Activated T-helper 2 cell treated with anti-CD3 and anti-CD28 coated beads, Interferon-gamma antibody, Interleukin-2, Interleukin-4, amounts not matched to agents 10 μg/mL and 5 μg/mL and 100 μg/mL, durations not matched to agents 14 hours and 24 hours and 36 hours (primary cell): ENCODE data around the gene FBXO7. TPM values are rescaled to one million over a fixed set of nuclear protein-coding genes. Genes with fewer than 3 reads are reported as not detected.

ENCODE experiments used
- DNase-seq: peaks from one replicate; pipeline ENCODE4 v3.0.0; 2021; ENCODE audit warnings: low spot score
- H3K27ac Mint-ChIP-seq: one replicate; pipeline ENCODE4 v1.8.0; 2021; ENCODE audit warnings: mixed read lengths
- H3K27me3 Mint-ChIP-seq: one replicate; pipeline ENCODE4 v1.8.0; 2021; ENCODE audit warnings: low read depth, mixed read lengths
- H3K36me3 Mint-ChIP-seq: one replicate; pipeline ENCODE4 v1.8.0; 2021; ENCODE audit warnings: low read depth, mixed read lengths
- H3K4me1 Mint-ChIP-seq: one replicate; pipeline ENCODE4 v1.8.0; 2021; ENCODE audit warnings: low read depth, mixed read lengths
- H3K4me3 Mint-ChIP-seq: one replicate; pipeline ENCODE4 v1.8.0; 2021; ENCODE audit warnings: low read depth, mild to moderate bottlenecking, moderate library complexity, mixed read lengths
- H3K9me3 Mint-ChIP-seq: one replicate; pipeline ENCODE4 v1.8.0; 2021; ENCODE audit warnings: mixed read lengths
- intact Hi-C: fragments of 100-400 bp; cut with micrococcal nuclease; formaldehyde crosslinking; loops from one replicate; pipeline ENCODE4 v1.15.1; 2023
- total RNA-seq: library from RNA; stranded (reverse); gene quantifications from 2 replicates; pipeline ENCODE4 v1.2.3, GENCODE V29; 2022

Gene FBXO7
- total RNA-seq, 1 donor from 2014 or later = 104 TPM

- Mint-ChIP-seq H3K27ac (no peak overlapping the region), H3K27me3 (no peaks in the 10 kb centered on the region), H3K9me3 (no peaks in the 10 kb centered on the region), H3K4me3 (no peak overlapping the region), H3K4me1 (no peaks in the 10 kb centered on the region), H3K36me3 (no peaks in the 10 kb centered on the region)
- intact Hi-C loops = loop anchor here (2.0 to 10.0 kb wide), 3 partner anchors 97 to 457 kb away; no protein-coding TSS in a partner anchor
- no peak for DNase-seq
These were observed 53.1 kb downstream of the FBXO7 start for GRCh38 chr22:32527756-32528155.

- H3K9me3 Mint-ChIP-seq = no peaks in the 10 kb centered on the region
These were observed 53.7 kb downstream of the FBXO7 start for GRCh38 chr22:32528316-32528715.

GRCh38 chr22:32528984-32529982, 54.7 kb downstream of the FBXO7 start:
- intact Hi-C loops = loop anchor here (2.0 to 10.0 kb wide), 3 partner anchors 96 to 456 kb away; no protein-coding TSS in a partner anchor
- Mint-ChIP-seq H3K4me1 (no peaks in the 10 kb centered on the region), H3K27me3 (no peaks in the 10 kb centered on the region), H3K36me3 (no peaks in the 10 kb centered on the region), H3K4me3 (no peak overlapping the region), H3K9me3 (no peaks in the 10 kb centered on the region), H3K27ac (no peak overlapping the region)
- peak; percentile 44 for DNase-seq

More at GRCh38 chr22:32528316-32528715, 53.7 kb downstream of the FBXO7 start:
- H3K27me3 Mint-ChIP-seq = no peaks in the 10 kb centered on the region
- no peaks in the 10 kb centered on the region for H3K4me1 Mint-ChIP-seq
- H3K27ac Mint-ChIP-seq = no peak overlapping the region
- H3K4me3 Mint-ChIP-seq = no peak overlapping the region
- intact Hi-C loops = loop anchor here (2.0 to 10.0 kb wide), 3 partner anchors 96 to 456 kb away; no protein-coding TSS in a partner anchor
- no peaks in the 10 kb centered on the region for H3K36me3 Mint-ChIP-seq
- DNase-seq = no peak

GRCh38 chr22:32531228-32531627, 56.6 kb downstream of the FBXO7 start:
- no peaks in the 10 kb centered on the region for H3K36me3 Mint-ChIP-seq
- H3K27me3 Mint-ChIP-seq = no peaks in the 10 kb centered on the region
- H3K27ac Mint-ChIP-seq = no peak overlapping the region
- no peak for DNase-seq
- intact Hi-C loops = no loop called here
- H3K4me3 Mint-ChIP-seq = no peak overlapping the region
- H3K4me1 Mint-ChIP-seq = no peaks in the 10 kb centered on the region
- H3K9me3 Mint-ChIP-seq = no peaks in the 10 kb centered on the region

GRCh38 chr22:32531931-32532819, 57.6 kb downstream of the FBXO7 start:
- Mint-ChIP-seq H3K4me3 (no peak overlapping the region), H3K27ac (no peak overlapping the region), H3K4me1 (no peaks in the 10 kb centered on the region), H3K9me3 (no peaks in the 10 kb centered on the region), H3K36me3 (no peaks in the 10 kb centered on the region), H3K27me3 (no peaks in the 10 kb centered on the region)
- no peak for DNase-seq
- intact Hi-C loops = no loop called here

GRCh38 chr22:32532820-32533128, 58.2 kb downstream of the FBXO7 start:
- DNase-seq = no peak
- intact Hi-C loops = no loop called here
- Mint-ChIP-seq H3K36me3 (no peaks in the 10 kb centered on the region), H3K27me3 (no peaks in the 10 kb centered on the region), H3K4me1 (no peaks in the 10 kb centered on the region), H3K27ac (no peak overlapping the region), H3K4me3 (no peak overlapping the region), H3K9me3 (no peaks in the 10 kb centered on the region)

- no peaks in the 10 kb centered on the region for H3K4me1 Mint-ChIP-seq
- H3K9me3 Mint-ChIP-seq = no peaks in the 10 kb centered on the region
- no peaks in the 10 kb centered on the region for H3K27me3 Mint-ChIP-seq
- no peaks in the 10 kb centered on the region for H3K36me3 Mint-ChIP-seq
- intact Hi-C loops = no loop called here
- H3K27ac Mint-ChIP-seq = no peak overlapping the region
- H3K4me3 Mint-ChIP-seq = no peak overlapping the region
- no peak for DNase-seq
These were observed 58.9 kb downstream of the FBXO7 start for GRCh38 chr22:32533265-32534111.

GRCh38 chr22:32534252-32535235, 59.9 kb downstream of the FBXO7 start:
- no peaks in the 10 kb centered on the region for H3K36me3 Mint-ChIP-seq
- H3K27ac Mint-ChIP-seq = no peak overlapping the region
- no peaks in the 10 kb centered on the region for H3K4me1 Mint-ChIP-seq
- H3K4me3 Mint-ChIP-seq = no peak overlapping the region
- intact Hi-C loops = no loop called here
- H3K27me3 Mint-ChIP-seq = no peaks in the 10 kb centered on the region
- no peaks in the 10 kb centered on the region for H3K9me3 Mint-ChIP-seq
- no peak for DNase-seq

- intact Hi-C loops = no loop called here
- no peak overlapping the region for H3K27ac Mint-ChIP-seq
- no peaks in the 10 kb centered on the region for H3K4me1 Mint-ChIP-seq
- H3K4me3 Mint-ChIP-seq = no peak overlapping the region
- no peaks in the 10 kb centered on the region for H3K36me3 Mint-ChIP-seq
- no peaks in the 10 kb centered on the region for H3K9me3 Mint-ChIP-seq
- H3K27me3 Mint-ChIP-seq = no peaks in the 10 kb centered on the region
- no peak for DNase-seq
These were observed 61.0 kb downstream of the FBXO7 start for GRCh38 chr22:32535531-32536190.

- Mint-ChIP-seq H3K4me3 (no peak overlapping the region), H3K36me3 (no peaks in the 10 kb centered on the region), H3K27me3 (no peaks in the 10 kb centered on the region), H3K9me3 (no peaks in the 10 kb centered on the region), H3K4me1 (no peaks in the 10 kb centered on the region), H3K27ac (no peak overlapping the region)
- intact Hi-C loops = no loop called here
- DNase-seq = no peak
These were observed 61.7 kb downstream of the FBXO7 start for GRCh38 chr22:32536352-32536751.

GRCh38 chr22:32538521-32538920, 63.9 kb downstream of the FBXO7 start:
- DNase-seq = no peak
- H3K4me1 Mint-ChIP-seq = no peaks in the 10 kb centered on the region
- H3K27ac Mint-ChIP-seq = no peak overlapping the region
- no peaks in the 10 kb centered on the region for H3K27me3 Mint-ChIP-seq
- intact Hi-C loops = no loop called here
- no peak overlapping the region for H3K4me3 Mint-ChIP-seq
- H3K36me3 Mint-ChIP-seq = no peaks in the 10 kb centered on the region
- no peaks in the 10 kb centered on the region for H3K9me3 Mint-ChIP-seq
